GM18951 (cell line): ENCODE measurements around the gene UFL1.
A peak's percentile ranks its signal among the peaks of the same experiment; 100 is the strongest.

Source experiments
- POLR2A ChIP-seq: IDR thresholded peaks from 4 replicates; pipeline ENCODE4 v1.6.1; 2011; ENCODE audit warnings: mild to moderate bottlenecking; ENCODE audit not compliant: insufficient read length, insufficient read depth; ENCODE audit errors: extremely low read depth
- in situ Hi-C: fragments of 300-500 bp; cut with MboI; formaldehyde crosslinking; loops from one replicate; pipeline ENCODE4 v1.12.0; 2022; ENCODE audit warnings: low sequenced_read_pairs, mixed read lengths, inconsistent platforms; ENCODE audit not compliant: unreplicated experiment

The UFL1 gene

GRCh38 chr6:96521644-96522464, at the start of gene UFL1:
Gene UFL1 (plus strand): TSS chr6:96521806. CDS start chr6:96521874, 68 bp downstream.
- peak; percentile 98 for TF ChIP-seq POLR2A
- in situ Hi-C loops: no loop called here

- in situ Hi-C loops: loop anchor here (10.0 kb wide), 1 partner anchor 97 kb away; no protein-coding TSS in a partner anchor
These were observed 49.3 kb upstream of the UFL1 start for GRCh38 chr6:96472291-96472690.

- in situ Hi-C loops: loop anchor here (10.0 kb wide), 1 partner anchor 104 kb away; no protein-coding TSS in a partner anchor
- no peak for TF ChIP-seq POLR2A
These were observed 42.9 kb upstream of the UFL1 start for GRCh38 chr6:96478695-96479094.

- in situ Hi-C loops: no loop called here
These were observed 29.7 kb upstream of the UFL1 start for GRCh38 chr6:96491926-96492325.

GRCh38 chr6:96499781-96500180, 21.8 kb upstream of the UFL1 start:
- no peak for TF ChIP-seq POLR2A
- in situ Hi-C loops: no loop called here

More at GRCh38 chr6:96491926-96492325, 29.7 kb upstream of the UFL1 start:
- no peak for TF ChIP-seq POLR2A

GRCh38 chr6:96502915-96503314, 18.7 kb upstream of the UFL1 start:
- no peak for TF ChIP-seq POLR2A
- in situ Hi-C loops: no loop called here

GRCh38 chr6:96505363-96505762, 16.2 kb upstream of the UFL1 start:
- in situ Hi-C loops: no loop called here
- TF ChIP-seq POLR2A: no peak

- in situ Hi-C loops: no loop called here
- no peak for TF ChIP-seq POLR2A
These were observed 12.3 kb upstream of the UFL1 start for GRCh38 chr6:96509281-96509680.

- TF ChIP-seq POLR2A: no peak
- in situ Hi-C loops: no loop called here
These were observed 1.2 kb upstream of the UFL1 start for GRCh38 chr6:96520171-96521115.

- TF ChIP-seq POLR2A: no peak
- in situ Hi-C loops: no loop called here
These were observed 331 bp upstream of the UFL1 start for GRCh38 chr6:96521306-96521643.

GRCh38 chr6:96522465-96523009, 931 bp downstream of the UFL1 start:
- in situ Hi-C loops: no loop called here
- TF ChIP-seq POLR2A: no peak

GRCh38 chr6:96528193-96528592, 6.6 kb downstream of the UFL1 start:
- no peak for TF ChIP-seq POLR2A
- in situ Hi-C loops: loop anchor here (25.0 kb wide), 1 partner anchor 534 kb away; no protein-coding TSS in a partner anchor

- TF ChIP-seq POLR2A: no peak
- in situ Hi-C loops: loop anchor here (25.0 kb wide), 1 partner anchor 530 kb away; no protein-coding TSS in a partner anchor
These were observed 10.8 kb downstream of the UFL1 start for GRCh38 chr6:96532399-96532798.
